NCI-H146 (cell line): ENCODE data around the gene GNPDA2.

Experiments
- DNase-seq: peaks from one replicate; lab custom pipeline; 2025; lab: John Stamatoyannopoulos, UW

GNPDA2 gene

GRCh38 chr4:44678094-44679041 is 48.0 kb downstream of the GNPDA2 start, which contains the start of gene GUF1:
TSS of gene GUF1 (plus strand) at chr4:44678420. CDS start at chr4:44678623, 203 bp downstream.
- peak; percentile 89 for DNase-seq

GRCh38 chr4:44675366-44675765 is 51.0 kb downstream of the GNPDA2 start:
- DNase-seq: no peak

- no peak for DNase-seq
Observed at GRCh38 chr4:44674471-44674870, 51.9 kb downstream of the GNPDA2 start.

- DNase-seq: no peak
Observed at GRCh38 chr4:44671636-44672035, 54.7 kb downstream of the GNPDA2 start.

- no peak for DNase-seq
Observed at GRCh38 chr4:44670506-44671199, 55.7 kb downstream of the GNPDA2 start.

GRCh38 chr4:44668526-44668925 is 57.8 kb downstream of the GNPDA2 start:
- no peak for DNase-seq

- no peak for DNase-seq
Observed at GRCh38 chr4:44663539-44664263, 62.7 kb downstream of the GNPDA2 start.

GRCh38 chr4:44662623-44663005 is 63.7 kb downstream of the GNPDA2 start:
- DNase-seq: no peak

GRCh38 chr4:44661940-44662622 is 64.3 kb downstream of the GNPDA2 start:
- DNase-seq: no peak

GRCh38 chr4:44660396-44660795 is 66.0 kb downstream of the GNPDA2 start:
- DNase-seq: no peak

GRCh38 chr4:44652002-44652401 is 74.4 kb downstream of the GNPDA2 start:
- no peak for DNase-seq
